ENCODE results near the gene OSBP. TPM values are rescaled to one million over a fixed set of nuclear protein-coding genes. Genes with fewer than 3 reads are reported as not detected.

Gene OSBP
- total RNA-seq, 2 experiments from 2014 or later, result 54.9 to 58.2 TPM

DNA sequence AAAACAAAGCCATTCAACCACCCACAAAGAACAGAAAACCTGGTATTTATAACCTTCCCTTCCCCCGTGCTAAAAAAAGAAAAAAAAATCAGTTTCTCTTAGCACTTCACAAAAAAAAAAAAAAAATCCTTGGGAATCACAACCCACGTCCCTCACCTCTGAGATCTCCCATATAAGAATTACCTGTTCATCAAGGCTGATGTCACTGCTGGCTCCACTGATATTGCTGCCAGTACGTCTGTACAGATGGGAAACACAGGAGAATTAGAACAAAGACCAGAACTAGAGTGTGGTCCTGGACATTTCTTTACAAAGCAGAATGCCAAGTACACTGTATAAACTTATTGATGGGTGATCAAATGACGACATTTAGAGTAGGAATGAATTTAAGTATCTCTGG lies 14.9 kb downstream of the OSBP start:
- Histone ChIP-seq H3K27ac (ENCODE audit: low read depth in 1 of 2, low read length in 2 of 2) (no peak overlapping the region), H3K4me3 (ENCODE audit: low read length) (no peak overlapping the region), H3K27me3 (ENCODE audit: control insufficient read depth in 1 of 2, insufficient read depth in 2 of 2, low read length in 2 of 2) (no peaks in the 10 kb centered on the region), H3K36me3 (ENCODE audit: insufficient read depth, low read length) (peaks cover 93% of the 10 kb centered on the region), H3K4me1 (ENCODE audit: insufficient read depth, low read length) (no peaks in the 10 kb centered on the region), H3K9me3 (ENCODE audit: control insufficient read depth in 1 of 2, insufficient read depth in 1 of 2, low read length in 2 of 2) (no peaks in the 10 kb centered on the region)
- Mint-ChIP-seq H3K36me3 (ENCODE audit: low read depth) (peaks cover 96% of the 10 kb centered on the region), H3K4me3 (no peak overlapping the region), H3K9me3 (no peaks in the 10 kb centered on the region), H3K27me3 (no peaks in the 10 kb centered on the region), H3K4me1 (ENCODE audit: low read depth) (peaks cover 8% of the 10 kb centered on the region), H3K27ac (no peak overlapping the region)
- ATAC-seq (ENCODE audit: poor library complexity) (no peak), DNase-seq (no peak)
- ChIA-PET CTCF (no interaction called here), POLR2A (interaction anchor here (2.7 kb wide), 1 partner anchor 15 kb away, joined by 11 read pairs; the partner anchor contains the start of gene OSBP)
- intact Hi-C loops (cut with DNase I, micrococcal nuclease), result no loop called here
- TF ChIP-seq, protein P1, sequence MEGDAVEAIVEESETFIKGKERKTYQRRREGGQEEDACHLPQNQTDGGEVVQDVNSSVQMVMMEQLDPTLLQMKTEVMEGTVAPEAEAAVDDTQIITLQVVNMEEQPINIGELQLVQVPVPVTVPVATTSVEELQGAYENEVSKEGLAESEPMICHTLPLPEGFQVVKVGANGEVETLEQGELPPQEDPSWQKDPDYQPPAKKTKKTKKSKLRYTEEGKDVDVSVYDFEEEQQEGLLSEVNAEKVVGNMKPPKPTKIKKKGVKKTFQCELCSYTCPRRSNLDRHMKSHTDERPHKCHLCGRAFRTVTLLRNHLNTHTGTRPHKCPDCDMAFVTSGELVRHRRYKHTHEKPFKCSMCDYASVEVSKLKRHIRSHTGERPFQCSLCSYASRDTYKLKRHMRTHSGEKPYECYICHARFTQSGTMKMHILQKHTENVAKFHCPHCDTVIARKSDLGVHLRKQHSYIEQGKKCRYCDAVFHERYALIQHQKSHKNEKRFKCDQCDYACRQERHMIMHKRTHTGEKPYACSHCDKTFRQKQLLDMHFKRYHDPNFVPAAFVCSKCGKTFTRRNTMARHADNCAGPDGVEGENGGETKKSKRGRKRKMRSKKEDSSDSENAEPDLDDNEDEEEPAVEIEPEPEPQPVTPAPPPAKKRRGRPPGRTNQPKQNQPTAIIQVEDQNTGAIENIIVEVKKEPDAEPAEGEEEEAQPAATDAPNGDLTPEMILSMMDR (IDR thresholded peaks at IDR 0.05), result no peak

DNA sequence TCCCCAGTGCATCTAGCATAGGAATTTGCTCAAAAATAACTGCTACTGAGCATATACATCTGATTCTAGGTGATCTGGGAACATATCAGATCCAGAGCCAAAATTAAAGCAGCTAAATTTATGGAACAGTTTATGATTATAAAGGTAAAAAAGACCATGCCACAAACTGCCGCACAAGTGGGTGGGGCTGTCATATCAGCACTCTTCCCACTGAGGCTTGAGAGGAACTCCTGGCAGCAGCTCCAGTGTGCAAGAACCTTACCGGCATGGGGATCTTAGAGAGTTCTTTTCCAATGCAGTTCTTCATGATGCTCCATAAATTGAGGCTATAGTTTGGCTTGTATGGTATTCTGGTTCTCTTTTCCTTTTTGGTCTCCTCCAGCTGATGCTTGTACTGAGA lies 15.3 kb downstream of the OSBP start:
- no peak overlapping the region for H3K4me3 ChIP-seq (ENCODE audit: low read length)
- no peak for ATAC-seq (ENCODE audit: poor library complexity)
- peaks cover 7% of the 10 kb centered on the region for H3K4me1 Mint-ChIP-seq (ENCODE audit: low read depth)
- H3K27ac ChIP-seq (ENCODE audit: low read depth in 1 of 2, low read length in 2 of 2), result no peak overlapping the region
- H3K36me3 Mint-ChIP-seq (ENCODE audit: low read depth), result peaks cover 96% of the 10 kb centered on the region
- H3K27me3 ChIP-seq (ENCODE audit: control insufficient read depth in 1 of 2, insufficient read depth in 2 of 2, low read length in 2 of 2), result no peaks in the 10 kb centered on the region
- no peaks in the 10 kb centered on the region for H3K9me3 Mint-ChIP-seq
- DNase-seq, result no peak
- H3K27ac Mint-ChIP-seq, result no peak overlapping the region
- intact Hi-C loops (cut with DNase I, micrococcal nuclease), result no loop called here
- no peaks in the 10 kb centered on the region for H3K9me3 ChIP-seq (ENCODE audit: control insufficient read depth in 1 of 2, insufficient read depth in 1 of 2, low read length in 2 of 2)
- no peak overlapping the region for H3K4me3 Mint-ChIP-seq
- TF ChIP-seq, protein P1 (IDR thresholded peaks at IDR 0.05), result no peak
- no peaks in the 10 kb centered on the region for H3K4me1 ChIP-seq (ENCODE audit: insufficient read depth, low read length)
- ChIA-PET POLR2A (interaction anchor here (2.7 kb wide), 1 partner anchor 16 kb away, joined by 11 read pairs; the partner anchor contains the start of gene OSBP), CTCF (no interaction called here)
- no peaks in the 10 kb centered on the region for H3K27me3 Mint-ChIP-seq
- H3K36me3 ChIP-seq (ENCODE audit: insufficient read depth, low read length), result peaks cover 90% of the 10 kb centered on the region

DNA sequence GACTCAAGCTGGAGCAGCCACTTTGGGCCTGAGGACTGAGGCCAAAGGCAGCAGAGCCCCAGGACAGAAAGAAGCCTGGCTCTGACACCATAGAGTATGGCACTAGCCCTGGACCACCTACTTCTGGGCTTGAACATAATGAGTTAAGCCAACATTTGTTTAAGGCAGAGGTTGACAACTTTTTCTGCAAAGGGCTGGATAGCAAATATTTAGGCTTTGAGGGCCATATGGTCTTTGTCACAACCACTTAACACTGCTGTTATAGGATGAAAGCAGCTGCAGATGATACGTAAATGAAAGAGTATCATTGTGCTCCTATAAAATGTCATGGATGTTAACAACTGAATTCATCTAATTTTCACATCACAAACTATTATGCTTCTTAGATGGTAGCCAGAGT lies 16.6 kb downstream of the OSBP start:
- no peak overlapping the region for H3K4me3 ChIP-seq (ENCODE audit: low read length)
- TF ChIP-seq, protein P1 (IDR thresholded peaks at IDR 0.05), result no peak
- H3K27ac Mint-ChIP-seq, result no peak overlapping the region
- POLR2A ChIA-PET, result no interaction called here
- no peaks in the 10 kb centered on the region for H3K4me1 ChIP-seq (ENCODE audit: insufficient read depth, low read length)
- H3K27me3 ChIP-seq (ENCODE audit: control insufficient read depth in 1 of 2, insufficient read depth in 2 of 2, low read length in 2 of 2), result no peaks in the 10 kb centered on the region
- intact Hi-C loops (cut with DNase I, micrococcal nuclease), result no loop called here
- CTCF ChIA-PET, result no interaction called here
- no peaks in the 10 kb centered on the region for H3K27me3 Mint-ChIP-seq
- ATAC-seq (ENCODE audit: poor library complexity) (no peak), DNase-seq (no peak)
- no peaks in the 10 kb centered on the region for H3K9me3 Mint-ChIP-seq
- H3K4me3 Mint-ChIP-seq, result no peak overlapping the region
- H3K4me1 Mint-ChIP-seq (ENCODE audit: low read depth), result peaks cover 4% of the 10 kb centered on the region
- peaks cover 92% of the 10 kb centered on the region for H3K36me3 ChIP-seq (ENCODE audit: insufficient read depth, low read length)
- H3K27ac ChIP-seq (ENCODE audit: low read depth in 1 of 2, low read length in 2 of 2), result no peak overlapping the region
- H3K36me3 Mint-ChIP-seq (ENCODE audit: low read depth), result peaks cover 98% of the 10 kb centered on the region
- H3K9me3 ChIP-seq (ENCODE audit: control insufficient read depth in 1 of 2, insufficient read depth in 1 of 2, low read length in 2 of 2), result no peaks in the 10 kb centered on the region
